ENCODE results near the gene GNRH2. TPM values are rescaled to one million over a fixed set of nuclear protein-coding genes. Genes with fewer than 3 reads are reported as not detected.
"Not testable (repeated sequence)": the region's sequence is repeated elsewhere in the genome, so short reads cannot be mapped to it uniquely, and the experiment has no call there.

The GNRH2 gene
- total RNA-seq, 1 donor from 2014 or later = 1.2 TPM

DNA sequence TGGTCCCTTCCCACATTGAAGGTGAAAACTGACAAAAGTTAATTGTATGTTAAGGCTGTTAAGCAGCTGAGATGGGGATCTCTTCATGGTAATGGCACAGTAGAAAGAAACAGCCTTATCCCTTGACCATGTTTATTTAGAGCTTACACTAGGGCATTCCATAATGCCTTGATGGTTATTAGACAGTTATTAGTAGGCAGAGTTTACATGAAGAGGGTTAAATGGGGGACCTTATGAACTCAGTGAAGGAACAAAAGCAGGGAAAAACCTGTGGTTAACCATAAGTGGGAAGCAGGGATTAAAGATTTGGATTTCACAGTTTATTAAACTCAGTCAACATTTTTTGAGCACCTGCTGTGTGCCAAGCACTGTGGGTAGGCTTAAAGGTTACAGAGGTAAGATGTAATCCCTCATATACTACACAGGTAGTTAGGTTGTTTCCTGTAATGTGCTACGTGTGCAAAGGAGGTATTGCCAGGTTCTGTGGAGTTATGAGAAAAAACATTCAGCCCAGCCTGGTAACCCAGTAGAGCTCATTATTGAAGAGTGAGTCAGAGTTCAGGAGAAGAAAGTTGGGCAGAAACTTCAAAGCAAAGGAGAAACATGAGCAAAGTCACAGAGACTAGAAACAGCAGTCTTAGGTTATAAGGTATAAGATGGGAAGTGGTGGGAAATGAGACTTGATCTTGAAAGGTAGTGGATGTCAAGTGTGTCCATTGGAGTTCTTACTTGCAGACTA is 32.3 kb upstream of the GNRH2 start:
- DNase-seq = no peak
- Mint-ChIP-seq H3K4me1 (ENCODE audit: low read depth, unreplicated experiment) (no peaks in the 10 kb centered on the region), H3K27ac (ENCODE audit: unreplicated experiment) (no peak overlapping the region), H3K27me3 (ENCODE audit: unreplicated experiment) (peaks cover 4% of the 10 kb centered on the region), H3K4me3 (ENCODE audit: unreplicated experiment) (no peak overlapping the region), H3K9me3 (ENCODE audit: unreplicated experiment) (peaks cover 2% of the 10 kb centered on the region), H3K36me3 (ENCODE audit: unreplicated experiment) (peaks cover 5% of the 10 kb centered on the region)
- TF ChIP-seq, protein P1, sequence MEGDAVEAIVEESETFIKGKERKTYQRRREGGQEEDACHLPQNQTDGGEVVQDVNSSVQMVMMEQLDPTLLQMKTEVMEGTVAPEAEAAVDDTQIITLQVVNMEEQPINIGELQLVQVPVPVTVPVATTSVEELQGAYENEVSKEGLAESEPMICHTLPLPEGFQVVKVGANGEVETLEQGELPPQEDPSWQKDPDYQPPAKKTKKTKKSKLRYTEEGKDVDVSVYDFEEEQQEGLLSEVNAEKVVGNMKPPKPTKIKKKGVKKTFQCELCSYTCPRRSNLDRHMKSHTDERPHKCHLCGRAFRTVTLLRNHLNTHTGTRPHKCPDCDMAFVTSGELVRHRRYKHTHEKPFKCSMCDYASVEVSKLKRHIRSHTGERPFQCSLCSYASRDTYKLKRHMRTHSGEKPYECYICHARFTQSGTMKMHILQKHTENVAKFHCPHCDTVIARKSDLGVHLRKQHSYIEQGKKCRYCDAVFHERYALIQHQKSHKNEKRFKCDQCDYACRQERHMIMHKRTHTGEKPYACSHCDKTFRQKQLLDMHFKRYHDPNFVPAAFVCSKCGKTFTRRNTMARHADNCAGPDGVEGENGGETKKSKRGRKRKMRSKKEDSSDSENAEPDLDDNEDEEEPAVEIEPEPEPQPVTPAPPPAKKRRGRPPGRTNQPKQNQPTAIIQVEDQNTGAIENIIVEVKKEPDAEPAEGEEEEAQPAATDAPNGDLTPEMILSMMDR (IDR thresholded peaks at IDR 0.05; ENCODE audit: partially characterized antibody, unreplicated experiment) = no peak

- H3K9me3 Mint-ChIP-seq (ENCODE audit: unreplicated experiment) = peaks cover 2% of the 10 kb centered on the region
- H3K36me3 Mint-ChIP-seq (ENCODE audit: unreplicated experiment) = peaks cover 7% of the 10 kb centered on the region
- no peak overlapping the region for H3K27ac Mint-ChIP-seq (ENCODE audit: unreplicated experiment)
- no peak overlapping the region for H3K4me3 Mint-ChIP-seq (ENCODE audit: unreplicated experiment)
- DNase-seq = no peak
- H3K4me1 Mint-ChIP-seq (ENCODE audit: low read depth, unreplicated experiment) = no peaks in the 10 kb centered on the region
- peaks cover 4% of the 10 kb centered on the region for H3K27me3 Mint-ChIP-seq (ENCODE audit: unreplicated experiment)
- TF ChIP-seq, protein P1 (IDR thresholded peaks at IDR 0.05; ENCODE audit: partially characterized antibody, unreplicated experiment) = no peak
Observed at GRCh38 chr20:3011752-3012151, 31.7 kb upstream of the GNRH2 start.

DNA sequence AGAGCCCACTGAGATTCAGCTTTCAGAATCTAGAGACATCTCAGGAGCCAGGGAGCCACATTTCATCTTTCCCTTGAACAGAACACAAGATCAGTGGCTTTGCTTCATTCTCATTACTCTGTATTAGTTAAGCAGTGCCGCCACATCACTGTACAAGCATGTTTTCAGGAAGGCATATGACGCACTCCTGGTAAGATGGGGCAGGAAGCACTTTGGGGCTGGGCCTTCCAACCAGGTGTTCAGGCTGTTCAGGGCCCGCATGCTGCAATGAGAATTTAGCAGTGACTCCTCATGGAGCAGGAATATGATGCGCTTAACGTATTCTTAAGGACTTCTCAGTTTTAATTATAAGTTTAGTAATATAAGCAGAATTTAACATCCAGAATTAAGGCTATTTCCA is 29.7 kb upstream of the GNRH2 start:
- peaks cover 16% of the 10 kb centered on the region for H3K36me3 Mint-ChIP-seq (ENCODE audit: unreplicated experiment)
- peaks cover 3% of the 10 kb centered on the region for H3K9me3 Mint-ChIP-seq (ENCODE audit: unreplicated experiment)

DNA sequence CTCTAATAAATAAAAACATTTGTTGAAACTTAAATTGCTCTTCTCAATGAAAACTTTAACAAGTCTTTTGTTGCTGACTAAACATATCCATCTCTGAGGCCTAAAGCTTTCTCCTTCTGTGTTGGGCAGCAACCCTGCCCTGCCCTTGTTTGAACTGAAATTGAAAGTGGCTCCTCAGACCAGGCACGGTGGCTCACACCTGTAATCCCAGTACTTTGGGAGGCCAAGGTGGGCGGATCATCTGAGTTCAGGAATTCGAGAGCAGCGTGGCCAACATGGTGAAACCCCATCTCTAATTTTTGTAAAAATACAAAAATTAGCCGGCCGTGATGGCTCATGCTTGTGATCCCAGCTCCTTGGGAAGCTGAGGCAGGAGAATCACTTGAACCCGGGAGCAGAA is 29.2 kb upstream of the GNRH2 start:
- Mint-ChIP-seq H3K4me3 (ENCODE audit: unreplicated experiment) (no peak overlapping the region), H3K4me1 (ENCODE audit: low read depth, unreplicated experiment) (no peaks in the 10 kb centered on the region), H3K27ac (ENCODE audit: unreplicated experiment) (no peak overlapping the region), H3K9me3 (ENCODE audit: unreplicated experiment) (peaks cover 3% of the 10 kb centered on the region), H3K36me3 (ENCODE audit: unreplicated experiment) (peaks cover 16% of the 10 kb centered on the region), H3K27me3 (ENCODE audit: unreplicated experiment) (peaks cover 4% of the 10 kb centered on the region)
- TF ChIP-seq, protein P1 (IDR thresholded peaks at IDR 0.05; ENCODE audit: partially characterized antibody, unreplicated experiment) = no peak
- DNase-seq = no peak

More for the DNA sequence above, 29.7 kb upstream of the GNRH2 start:
- TF ChIP-seq, protein P1 (IDR thresholded peaks at IDR 0.05; ENCODE audit: partially characterized antibody, unreplicated experiment) = no peak
- Mint-ChIP-seq H3K4me3 (ENCODE audit: unreplicated experiment) (no peak overlapping the region), H3K27me3 (ENCODE audit: unreplicated experiment) (peaks cover 4% of the 10 kb centered on the region), H3K4me1 (ENCODE audit: low read depth, unreplicated experiment) (no peaks in the 10 kb centered on the region), H3K27ac (ENCODE audit: unreplicated experiment) (no peak overlapping the region)
- no peak for DNase-seq

- DNase-seq = no peak
- Mint-ChIP-seq H3K36me3 (ENCODE audit: unreplicated experiment) (peaks cover 12% of the 10 kb centered on the region), H3K9me3 (ENCODE audit: unreplicated experiment) (peaks cover 3% of the 10 kb centered on the region), H3K4me3 (ENCODE audit: unreplicated experiment) (no peak overlapping the region), H3K27ac (ENCODE audit: unreplicated experiment) (no peak overlapping the region), H3K27me3 (ENCODE audit: unreplicated experiment) (peaks cover 4% of the 10 kb centered on the region), H3K4me1 (ENCODE audit: low read depth, unreplicated experiment) (no peaks in the 10 kb centered on the region)
- TF ChIP-seq, protein P1 (IDR thresholded peaks at IDR 0.05; ENCODE audit: partially characterized antibody, unreplicated experiment) = no peak
Observed at GRCh38 chr20:3014662-3015061, 28.8 kb upstream of the GNRH2 start.

DNA sequence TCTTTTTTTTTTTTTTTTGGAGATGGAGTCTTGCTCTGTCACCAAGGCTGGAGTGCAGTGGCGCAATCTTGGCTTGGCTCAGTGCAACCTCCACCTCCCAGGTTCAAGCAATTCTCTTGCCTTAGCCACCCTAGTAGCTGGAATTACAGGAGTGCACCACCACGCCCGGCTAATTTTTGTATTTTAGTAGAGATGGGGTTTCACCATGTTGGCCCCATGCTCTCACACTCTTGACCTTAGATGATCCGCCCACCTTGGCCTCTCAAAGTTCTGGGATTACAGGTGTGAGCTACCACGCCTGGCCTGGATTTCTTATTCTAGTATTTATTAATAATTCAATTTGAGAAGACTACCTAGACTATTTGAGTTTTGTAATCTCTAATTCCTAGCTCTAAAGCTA is 28.1 kb upstream of the GNRH2 start:
- not testable (repeated sequence) for H3K9me3 Mint-ChIP-seq (ENCODE audit: unreplicated experiment); H3K4me1 Mint-ChIP-seq (ENCODE audit: low read depth, unreplicated experiment); H3K4me3 Mint-ChIP-seq (ENCODE audit: unreplicated experiment); H3K27me3 Mint-ChIP-seq (ENCODE audit: unreplicated experiment); DNase-seq; H3K27ac Mint-ChIP-seq (ENCODE audit: unreplicated experiment)
- peaks cover 11% of the 10 kb centered on the region for H3K36me3 Mint-ChIP-seq (ENCODE audit: unreplicated experiment)

Measured in glutamatergic neuron (in vitro differentiated cells).